ENCODE measurements around the gene ADPRHL1. TPM values are rescaled to one million over a fixed set of nuclear protein-coding genes. Genes with fewer than 3 reads are reported as not detected.
"Not testable (repeated sequence)": the region's sequence is repeated elsewhere in the genome, so short reads cannot be mapped to it uniquely, and the experiment has no call there.

The ADPRHL1 gene
- total RNA-seq, 2 experiments from 2014 or later, result 0.10 to 0.57 TPM

DNA sequence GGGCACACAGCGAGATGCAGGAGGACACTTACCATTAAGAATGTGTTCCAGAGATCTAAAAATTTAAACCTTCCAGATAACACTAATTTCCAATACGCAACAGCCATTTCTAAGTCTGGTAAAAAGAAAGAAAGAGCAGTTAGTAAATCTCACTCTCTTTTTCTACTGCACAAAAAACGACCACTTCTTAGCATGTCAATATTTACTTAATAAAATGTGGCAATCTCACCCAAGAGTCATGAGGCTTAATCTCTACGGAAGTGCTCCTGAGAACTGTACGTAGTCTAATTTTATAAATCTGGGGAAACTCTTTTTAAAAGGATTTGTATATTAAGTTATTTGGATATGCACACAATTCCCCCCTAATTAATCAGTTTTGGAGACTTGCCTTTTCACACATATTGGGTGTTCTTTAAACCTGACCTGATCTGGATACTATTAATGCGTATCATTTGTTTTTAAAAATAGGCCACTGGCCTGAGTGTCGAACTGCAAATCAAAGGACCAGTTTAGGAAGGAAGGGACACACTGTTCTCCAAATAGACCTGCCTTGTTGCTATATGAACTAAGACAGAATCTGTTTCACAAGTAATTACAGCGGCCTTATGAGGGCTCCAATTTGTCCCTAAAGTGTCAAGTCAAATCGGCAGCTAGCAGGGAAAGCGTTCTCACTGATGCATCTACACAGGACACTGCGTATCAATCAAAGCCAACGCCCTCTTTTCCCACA lies 7.9 kb upstream of the ADPRHL1 start:
- Mint-ChIP-seq H3K36me3 (ENCODE audit: low read depth) (peaks cover 7% of the 10 kb centered on the region), H3K4me3 (no peak overlapping the region), H3K27me3 (ENCODE audit: low read depth) (no peaks in the 10 kb centered on the region), H3K9me3 (no peaks in the 10 kb centered on the region), H3K27ac (no peak overlapping the region), H3K4me1 (ENCODE audit: low read depth) (no peaks in the 10 kb centered on the region)
- intact Hi-C loops (cut with micrococcal nuclease), result no loop called here
- no peak for DNase-seq
- CTCF ChIA-PET, result no interaction called here

DNA sequence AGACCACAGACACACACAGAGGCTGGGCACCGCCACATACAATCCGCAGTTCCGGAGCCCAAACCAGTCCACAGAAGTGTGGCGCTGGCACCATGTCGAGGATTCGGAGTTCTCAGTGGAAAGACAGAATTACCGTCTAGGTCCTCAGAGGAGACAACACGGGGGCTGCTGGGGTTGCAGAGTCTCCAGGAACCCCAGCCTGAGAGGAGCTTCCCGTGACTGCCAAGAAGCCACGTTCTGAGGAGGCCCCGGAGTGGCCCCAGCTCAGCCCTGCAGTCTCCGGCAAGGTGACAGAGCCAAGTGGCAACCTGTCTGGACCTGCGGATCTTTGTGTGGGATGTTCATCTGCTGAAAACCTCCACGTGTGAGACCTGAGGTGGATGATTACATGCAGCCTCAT lies 7.3 kb upstream of the ADPRHL1 start:
- no peaks in the 10 kb centered on the region for H3K27me3 Mint-ChIP-seq (ENCODE audit: low read depth)
- H3K36me3 Mint-ChIP-seq (ENCODE audit: low read depth), result peaks cover 8% of the 10 kb centered on the region
- no peaks in the 10 kb centered on the region for H3K9me3 Mint-ChIP-seq
- H3K27ac Mint-ChIP-seq, result no peak overlapping the region
- CTCF ChIA-PET, result interaction anchor here (0.9 kb wide), 1 partner anchor 102 kb away, joined by 3 read pairs; no protein-coding TSS in a partner anchor
- no peak for DNase-seq
- H3K4me3 Mint-ChIP-seq, result no peak overlapping the region
- no peaks in the 10 kb centered on the region for H3K4me1 Mint-ChIP-seq (ENCODE audit: low read depth)
- intact Hi-C loops (cut with micrococcal nuclease), result no loop called here

DNA sequence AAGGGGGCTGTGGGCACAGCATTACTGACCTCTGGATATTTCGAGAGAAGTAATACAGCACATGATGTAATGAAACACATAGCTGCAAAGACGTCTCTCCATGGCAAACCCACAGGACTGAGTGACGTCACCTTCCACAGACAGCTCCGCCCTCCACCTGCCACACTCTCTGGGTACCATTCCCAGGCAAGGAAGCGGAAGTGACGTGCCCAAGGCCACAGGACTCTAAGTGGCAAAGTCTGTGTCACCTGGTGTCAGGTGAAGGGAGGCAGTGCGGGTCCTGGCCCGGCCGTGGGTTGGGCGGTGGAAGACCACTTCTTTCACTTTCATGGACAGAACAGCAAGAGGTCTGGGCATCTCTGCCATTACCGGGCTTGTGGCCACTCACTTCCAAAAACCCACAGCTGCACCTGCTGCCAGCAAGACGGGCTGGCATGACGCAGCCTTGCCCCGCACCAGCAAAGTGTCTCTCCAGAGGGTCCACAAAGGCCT lies 6.8 kb upstream of the ADPRHL1 start:
- Mint-ChIP-seq H3K27me3 (ENCODE audit: low read depth) (no peaks in the 10 kb centered on the region), H3K36me3 (ENCODE audit: low read depth) (peaks cover 10% of the 10 kb centered on the region), H3K9me3 (no peaks in the 10 kb centered on the region), H3K27ac (no peak overlapping the region), H3K4me1 (ENCODE audit: low read depth) (no peaks in the 10 kb centered on the region), H3K4me3 (no peak overlapping the region)
- no peak for DNase-seq
- CTCF ChIA-PET, result interaction anchor here (0.9 kb wide), 1 partner anchor 103 kb away, joined by 3 read pairs; no protein-coding TSS in a partner anchor
- intact Hi-C loops (cut with micrococcal nuclease), result no loop called here

DNA sequence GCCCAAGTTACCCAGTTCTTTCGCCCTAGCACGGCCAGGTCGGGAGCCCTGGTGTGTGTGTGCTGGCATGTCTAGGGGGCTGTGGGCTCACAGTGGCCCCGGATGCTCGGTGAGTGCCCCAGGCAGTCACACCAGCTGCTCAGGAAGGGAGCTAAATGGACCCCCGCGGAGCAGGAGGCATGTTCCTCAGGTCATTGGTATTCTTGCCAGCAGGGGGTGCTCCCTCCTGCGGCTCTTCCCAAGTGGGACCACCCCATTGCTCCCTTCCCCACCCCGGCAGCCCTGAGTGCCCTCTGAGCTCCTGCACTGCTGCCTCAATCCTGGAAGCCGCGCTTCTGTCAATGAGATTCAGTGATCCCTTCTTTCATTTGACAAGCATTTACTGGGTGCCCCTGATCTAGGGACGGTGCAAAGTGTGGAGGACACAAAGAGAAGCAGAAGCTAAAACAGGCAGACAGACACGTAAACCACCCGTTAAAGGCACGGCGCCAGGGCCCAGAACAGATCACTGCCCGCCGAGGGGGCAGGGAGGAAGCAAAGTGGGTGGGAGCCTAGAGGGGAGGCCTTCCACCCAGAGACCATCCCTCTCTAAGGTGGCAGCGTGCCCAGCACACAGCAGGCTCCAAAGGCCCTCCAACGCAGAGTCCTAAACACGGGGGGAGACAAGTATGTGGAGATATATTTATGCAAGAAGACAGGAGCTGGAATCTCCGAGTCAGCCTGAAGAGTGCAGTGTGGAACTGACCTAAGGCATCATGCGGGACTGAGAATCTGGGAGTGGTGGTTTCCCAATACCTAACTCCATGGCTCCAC lies 5.2 kb upstream of the ADPRHL1 start:
- no peak overlapping the region for H3K4me3 Mint-ChIP-seq
- H3K27me3 Mint-ChIP-seq (ENCODE audit: low read depth), result no peaks in the 10 kb centered on the region
- no peaks in the 10 kb centered on the region for H3K9me3 Mint-ChIP-seq
- CTCF ChIA-PET, result interaction anchor here (2.5 kb wide), 1 partner anchor 103 kb away, joined by 9 read pairs; no protein-coding TSS in a partner anchor
- peaks cover 10% of the 10 kb centered on the region for H3K36me3 Mint-ChIP-seq (ENCODE audit: low read depth)
- no peak for DNase-seq
- H3K27ac Mint-ChIP-seq, result no peak overlapping the region
- no peaks in the 10 kb centered on the region for H3K4me1 Mint-ChIP-seq (ENCODE audit: low read depth)
- intact Hi-C loops (cut with micrococcal nuclease), result loop anchor here (1.0 kb wide), 1 partner anchor 104 kb away; no protein-coding TSS in a partner anchor

DNA sequence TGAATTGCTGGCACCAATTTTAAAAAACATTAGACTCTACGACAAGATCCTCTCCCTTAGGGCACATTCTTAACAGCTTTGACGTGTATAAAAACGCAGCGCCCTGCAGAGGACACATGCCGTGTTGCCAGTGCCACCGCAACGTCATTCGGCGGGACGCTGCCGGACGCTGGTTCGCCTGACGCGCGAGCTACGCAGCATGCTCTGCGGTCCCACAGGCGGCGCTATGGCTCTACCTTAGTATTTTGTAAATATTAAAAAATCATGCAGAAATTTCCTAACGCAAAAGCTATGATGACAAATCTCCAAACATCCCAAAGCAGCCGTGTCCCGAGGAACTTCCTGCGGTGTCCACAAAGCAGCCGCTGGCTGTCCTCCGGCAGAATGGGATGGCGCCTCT lies 4.2 kb upstream of the ADPRHL1 start:
- Mint-ChIP-seq H3K9me3 (no peaks in the 10 kb centered on the region), H3K4me3 (no peak overlapping the region), H3K36me3 (ENCODE audit: low read depth) (peaks cover 11% of the 10 kb centered on the region), H3K4me1 (ENCODE audit: low read depth) (no peaks in the 10 kb centered on the region), H3K27me3 (ENCODE audit: low read depth) (no peaks in the 10 kb centered on the region), H3K27ac (no peak overlapping the region)
- no peak for DNase-seq
- CTCF ChIA-PET, result interaction anchor here (0.6 to 2.5 kb wide), 3 partner anchors 24 to 104 kb away, joined by 3 to 9 read pairs (median 5); no protein-coding TSS in a partner anchor
- intact Hi-C loops (cut with micrococcal nuclease), result no loop called here

DNA sequence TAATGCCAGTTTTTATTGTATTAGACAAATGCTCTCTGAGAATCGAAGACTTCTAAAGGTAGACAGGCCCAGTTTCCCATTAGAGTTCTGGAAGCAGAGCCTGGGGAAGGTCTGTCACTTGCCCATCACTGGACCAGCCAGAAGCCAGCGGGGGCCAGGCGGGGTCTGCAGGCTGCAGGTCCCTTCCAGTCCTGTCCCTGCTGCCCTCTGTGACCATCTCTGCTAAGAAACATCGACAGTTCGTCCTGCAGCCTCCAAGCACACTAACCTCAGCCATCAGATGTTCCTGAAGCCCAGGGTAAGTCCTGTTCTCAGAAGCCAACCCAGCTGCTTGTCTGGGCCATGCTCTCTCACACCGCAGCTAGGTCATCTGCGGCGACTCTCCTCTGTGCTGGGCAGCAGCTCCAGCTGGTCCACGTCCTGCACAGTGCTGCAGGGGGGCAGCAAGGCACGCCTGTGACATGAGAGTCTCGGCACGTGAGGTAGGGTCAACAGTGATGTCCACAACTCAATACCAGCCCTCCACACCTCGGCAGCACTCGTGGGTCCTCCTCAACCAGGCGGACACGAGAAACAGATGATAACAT lies 2.9 kb upstream of the ADPRHL1 start:
- no peaks in the 10 kb centered on the region for H3K27me3 Mint-ChIP-seq (ENCODE audit: low read depth)
- H3K4me3 Mint-ChIP-seq, result no peak overlapping the region
- CTCF ChIA-PET, result interaction anchor here (1.5 kb wide), 1 partner anchor 17 kb away, joined by 4 read pairs; no protein-coding TSS in a partner anchor
- H3K4me1 Mint-ChIP-seq (ENCODE audit: low read depth), result no peaks in the 10 kb centered on the region
- H3K27ac Mint-ChIP-seq, result no peak overlapping the region
- intact Hi-C loops (cut with micrococcal nuclease), result no loop called here
- DNase-seq, result no peak
- H3K36me3 Mint-ChIP-seq (ENCODE audit: low read depth), result peaks cover 10% of the 10 kb centered on the region
- H3K9me3 Mint-ChIP-seq, result no peaks in the 10 kb centered on the region

DNA sequence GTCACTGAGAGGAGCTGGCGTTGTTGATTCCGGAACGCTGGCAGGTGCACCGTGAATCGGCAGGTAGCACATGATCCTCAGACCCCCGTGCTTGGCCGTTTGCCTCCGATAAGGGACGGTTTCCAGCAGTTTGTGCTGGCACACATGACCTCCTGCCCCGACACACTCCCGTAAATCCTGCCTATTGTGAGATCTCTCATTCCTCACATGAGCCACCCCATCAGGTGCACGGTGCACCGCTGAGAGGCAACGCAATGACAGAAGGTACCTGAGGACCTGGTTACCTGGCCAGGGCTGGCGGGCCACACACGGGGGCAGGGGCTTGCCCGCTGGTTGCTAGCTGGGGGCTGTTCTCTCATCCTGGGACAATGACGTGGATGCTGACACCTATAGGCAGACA lies 2.1 kb upstream of the ADPRHL1 start:
- Mint-ChIP-seq H3K4me1 (ENCODE audit: low read depth) (no peaks in the 10 kb centered on the region), H3K27ac (no peak overlapping the region), H3K36me3 (ENCODE audit: low read depth) (peaks cover 10% of the 10 kb centered on the region), H3K9me3 (no peaks in the 10 kb centered on the region), H3K27me3 (ENCODE audit: low read depth) (no peaks in the 10 kb centered on the region), H3K4me3 (no peak overlapping the region)
- no peak for DNase-seq
- intact Hi-C loops (cut with micrococcal nuclease), result no loop called here
- CTCF ChIA-PET, result no interaction called here

DNA sequence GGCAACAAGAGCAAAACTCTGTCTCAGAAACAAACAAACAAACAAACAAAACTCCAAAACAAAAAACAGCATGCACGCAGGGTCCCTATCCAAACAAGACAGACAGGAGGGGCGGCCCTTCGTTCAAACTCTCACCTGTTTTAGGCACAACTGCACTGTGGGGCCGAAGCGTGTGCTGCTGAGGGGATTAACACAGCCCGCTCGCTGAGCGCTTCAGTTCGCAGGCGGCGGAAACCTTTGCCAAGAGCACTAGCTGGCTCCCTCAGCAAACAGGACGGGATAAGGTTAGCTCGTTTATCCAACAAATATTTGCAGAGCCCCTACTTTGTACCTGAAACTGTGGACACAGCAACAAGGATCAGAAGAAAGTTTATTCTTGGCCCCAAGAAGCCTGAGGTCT lies 1.6 kb upstream of the ADPRHL1 start:
- H3K27me3 Mint-ChIP-seq (ENCODE audit: low read depth), result no peaks in the 10 kb centered on the region
- DNase-seq, result no peak
- H3K4me3 Mint-ChIP-seq, result no peak overlapping the region
- peaks cover 8% of the 10 kb centered on the region for H3K36me3 Mint-ChIP-seq (ENCODE audit: low read depth)
- no peak overlapping the region for H3K27ac Mint-ChIP-seq
- CTCF ChIA-PET, result no interaction called here
- no peaks in the 10 kb centered on the region for H3K4me1 Mint-ChIP-seq (ENCODE audit: low read depth)
- H3K9me3 Mint-ChIP-seq, result no peaks in the 10 kb centered on the region
- intact Hi-C loops (cut with micrococcal nuclease), result no loop called here

DNA sequence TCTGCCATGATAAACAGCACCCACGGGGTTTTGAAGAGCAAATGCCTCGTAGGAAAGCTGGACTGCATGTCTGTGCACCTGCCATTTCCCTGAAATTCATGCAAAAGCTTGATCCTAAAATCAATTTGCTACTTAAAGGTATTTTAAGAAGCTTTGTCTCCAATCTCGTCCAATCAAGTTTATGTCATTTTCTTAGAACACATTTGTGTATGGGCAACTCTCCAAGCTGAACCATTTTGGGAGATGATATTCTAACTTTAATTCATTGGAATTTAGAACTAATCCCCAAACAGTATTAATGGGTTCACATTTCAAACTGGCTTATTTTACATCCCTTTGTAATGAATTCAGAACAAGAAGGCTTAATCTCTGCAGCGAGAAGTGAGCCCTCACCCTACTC lies 822 bp downstream of the ADPRHL1 start:
- no peaks in the 10 kb centered on the region for H3K4me1 Mint-ChIP-seq (ENCODE audit: low read depth)
- DNase-seq, result no peak
- H3K27me3 Mint-ChIP-seq (ENCODE audit: low read depth), result no peaks in the 10 kb centered on the region
- intact Hi-C loops (cut with micrococcal nuclease), result no loop called here
- peaks cover 5% of the 10 kb centered on the region for H3K36me3 Mint-ChIP-seq (ENCODE audit: low read depth)
- no peaks in the 10 kb centered on the region for H3K9me3 Mint-ChIP-seq
- no peak overlapping the region for H3K27ac Mint-ChIP-seq
- CTCF ChIA-PET, result no interaction called here
- no peak overlapping the region for H3K4me3 Mint-ChIP-seq

DNA sequence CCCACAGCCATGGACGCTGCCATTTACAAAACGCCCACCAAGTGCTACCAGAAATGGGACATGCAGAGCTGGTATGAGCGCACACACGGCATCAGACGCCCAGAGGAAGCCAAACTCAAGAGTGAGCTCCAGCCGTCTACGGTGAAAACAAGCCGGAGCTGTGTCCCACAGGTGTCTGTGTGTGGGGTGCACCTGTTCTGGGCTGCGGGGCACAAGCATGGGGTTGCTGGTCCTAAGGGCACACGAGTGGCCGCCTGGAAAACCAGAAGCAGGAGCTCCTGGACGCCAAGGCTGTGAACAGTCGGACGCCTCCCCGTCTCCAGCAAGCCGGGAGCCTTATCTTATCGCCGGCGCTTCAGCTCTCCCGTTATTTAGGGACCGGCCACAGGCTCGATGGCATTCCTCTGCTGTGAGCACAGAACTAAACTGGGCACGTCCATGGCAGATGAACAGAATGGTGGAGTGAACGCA lies 1.3 kb downstream of the ADPRHL1 start:
- CTCF ChIA-PET, result no interaction called here
- no peak for DNase-seq

DNA sequence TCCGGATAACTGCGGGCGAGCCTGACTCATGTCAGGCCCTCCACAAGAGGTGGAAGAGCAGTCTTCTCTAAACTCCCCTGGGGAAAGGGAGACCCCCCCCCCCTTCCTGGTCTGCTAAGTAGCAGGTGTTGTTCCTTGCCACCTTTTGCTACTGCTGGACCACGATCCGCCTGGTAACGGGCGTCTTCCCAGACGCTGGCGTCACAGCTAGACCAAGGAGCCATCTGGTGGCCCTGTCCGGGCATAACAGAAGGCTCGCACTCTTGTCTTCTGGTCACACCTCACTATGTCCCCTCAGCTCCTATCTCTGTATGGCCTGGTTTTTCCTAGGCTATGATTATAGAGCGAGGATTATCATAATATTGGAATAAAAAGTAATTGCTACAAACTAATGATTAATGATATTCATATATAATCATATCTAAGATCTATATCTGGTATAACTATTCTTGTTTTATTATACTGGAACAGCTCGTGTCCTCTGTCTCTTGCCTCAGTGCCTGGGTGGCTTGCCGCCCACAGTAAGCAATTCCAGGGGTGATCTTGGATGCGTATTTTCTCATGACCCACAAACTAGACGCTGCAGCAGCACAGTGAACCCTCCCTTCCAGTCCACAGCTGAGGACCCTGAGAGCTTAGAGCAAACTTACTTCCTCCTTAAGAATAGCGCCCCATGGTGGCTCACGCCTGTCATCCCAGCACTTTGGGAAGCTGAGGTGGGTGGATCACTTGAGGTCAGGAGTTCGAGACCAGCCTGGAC lies 2.2 kb downstream of the ADPRHL1 start:
- DNase-seq; intact Hi-C loops (cut with micrococcal nuclease); H3K4me3 Mint-ChIP-seq; H3K4me1 Mint-ChIP-seq (ENCODE audit: low read depth); H3K27me3 Mint-ChIP-seq (ENCODE audit: low read depth); H3K9me3 Mint-ChIP-seq; H3K27ac Mint-ChIP-seq; H3K36me3 Mint-ChIP-seq (ENCODE audit: low read depth); CTCF ChIA-PET: not testable (repeated sequence)

More for the DNA sequence above, 1.3 kb downstream of the ADPRHL1 start:
- intact Hi-C loops (cut with micrococcal nuclease), result no loop called here
- Mint-ChIP-seq H3K27ac (no peak overlapping the region), H3K27me3 (ENCODE audit: low read depth) (no peaks in the 10 kb centered on the region), H3K36me3 (ENCODE audit: low read depth) (peaks cover 4% of the 10 kb centered on the region), H3K4me3 (no peak overlapping the region), H3K4me1 (ENCODE audit: low read depth) (no peaks in the 10 kb centered on the region), H3K9me3 (no peaks in the 10 kb centered on the region)

DNA sequence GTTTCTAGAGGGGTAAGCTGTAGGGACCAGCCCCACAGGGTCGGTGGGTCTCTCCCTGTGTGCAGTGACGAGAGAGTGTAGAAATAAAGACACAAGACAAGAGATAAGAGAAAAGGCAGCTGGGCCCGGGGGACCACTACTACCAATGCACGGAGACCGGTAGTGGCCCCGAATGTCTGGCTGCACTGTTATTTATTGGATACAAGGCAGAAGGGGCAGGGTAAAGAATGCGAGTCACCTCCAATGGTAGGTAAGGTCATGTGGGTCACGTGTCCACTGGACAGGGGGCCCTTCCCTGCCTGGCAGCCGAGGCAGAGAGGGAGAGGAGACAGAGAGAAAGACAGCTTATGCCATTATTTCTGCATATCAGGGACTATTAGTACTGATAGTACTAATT lies 2.9 kb downstream of the ADPRHL1 start:
- CTCF ChIA-PET; H3K9me3 Mint-ChIP-seq; intact Hi-C loops (cut with micrococcal nuclease); DNase-seq; H3K36me3 Mint-ChIP-seq (ENCODE audit: low read depth); H3K4me1 Mint-ChIP-seq (ENCODE audit: low read depth); H3K27me3 Mint-ChIP-seq (ENCODE audit: low read depth); H3K27ac Mint-ChIP-seq: not testable (repeated sequence)
- H3K4me3 Mint-ChIP-seq, result peak overlapping the region; percentile 34
